Adrenal gland (tissue), 5 donors: ENCODE measurements around the gene SCAF8.

Experiments used
- POLR2A ChIP-seq, 2 donors: fragments of 450-650 bp; IDR thresholded peaks; one replicate each; pipeline ENCODE4 v1.6.1; 2017; ENCODE audit warnings: antibody characterized with exemption in 2 of 2, mild to moderate bottlenecking in 2 of 2, moderate library complexity in 1 of 2
- TF ChIP-seq, protein P1 (sequence below), 6 experiments: fragments of 450-650 bp in 4 of 6; fragments of 200-600 bp in 2 of 6; sonication (generic) in 1 of 6; IDR thresholded peaks; 1 replicate in 5 of 6; 2 replicates in 1 of 6; pipeline versions ENCODE4 v1.5.1 to v1.8.0; 2016 to 2021; ENCODE audit warnings: antibody characterized with exemption in 6 of 6, mild to moderate bottlenecking in 2 of 6, moderate library complexity in 1 of 6
- donor health status: DM: no; HTN: no; CAD: no.

DNA sequence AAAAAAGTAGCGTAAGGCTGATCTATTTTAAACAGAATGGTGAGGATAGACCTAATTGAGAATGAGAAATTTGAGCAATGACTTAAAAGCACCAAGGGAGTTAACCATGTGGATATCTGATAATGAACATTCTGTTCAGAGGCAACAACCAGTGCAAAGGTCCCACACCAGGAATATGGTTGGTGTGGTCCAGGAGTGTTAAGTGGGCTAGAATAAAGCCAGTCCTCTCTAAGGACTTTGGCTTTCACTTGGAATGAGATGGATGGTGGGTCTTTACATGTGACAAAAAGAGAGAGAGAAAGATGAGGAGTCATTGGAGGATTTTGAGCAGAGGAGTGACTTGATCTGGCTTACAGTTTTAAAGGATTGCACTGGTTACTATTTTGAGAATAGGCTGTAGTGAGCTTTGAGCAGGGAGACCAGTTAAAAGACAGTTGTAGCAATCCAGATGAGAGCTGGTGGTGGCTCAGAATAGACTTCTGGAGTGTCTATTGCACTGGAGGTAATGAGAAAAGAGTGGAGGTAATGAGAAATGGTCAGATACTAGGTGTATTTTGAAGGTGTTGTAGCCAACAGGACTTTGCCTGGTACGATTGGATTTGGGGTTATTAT is 89.8 kb downstream of the SCAF8 start:
- TF ChIP-seq, protein P1, sequence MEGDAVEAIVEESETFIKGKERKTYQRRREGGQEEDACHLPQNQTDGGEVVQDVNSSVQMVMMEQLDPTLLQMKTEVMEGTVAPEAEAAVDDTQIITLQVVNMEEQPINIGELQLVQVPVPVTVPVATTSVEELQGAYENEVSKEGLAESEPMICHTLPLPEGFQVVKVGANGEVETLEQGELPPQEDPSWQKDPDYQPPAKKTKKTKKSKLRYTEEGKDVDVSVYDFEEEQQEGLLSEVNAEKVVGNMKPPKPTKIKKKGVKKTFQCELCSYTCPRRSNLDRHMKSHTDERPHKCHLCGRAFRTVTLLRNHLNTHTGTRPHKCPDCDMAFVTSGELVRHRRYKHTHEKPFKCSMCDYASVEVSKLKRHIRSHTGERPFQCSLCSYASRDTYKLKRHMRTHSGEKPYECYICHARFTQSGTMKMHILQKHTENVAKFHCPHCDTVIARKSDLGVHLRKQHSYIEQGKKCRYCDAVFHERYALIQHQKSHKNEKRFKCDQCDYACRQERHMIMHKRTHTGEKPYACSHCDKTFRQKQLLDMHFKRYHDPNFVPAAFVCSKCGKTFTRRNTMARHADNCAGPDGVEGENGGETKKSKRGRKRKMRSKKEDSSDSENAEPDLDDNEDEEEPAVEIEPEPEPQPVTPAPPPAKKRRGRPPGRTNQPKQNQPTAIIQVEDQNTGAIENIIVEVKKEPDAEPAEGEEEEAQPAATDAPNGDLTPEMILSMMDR (IDR thresholded peaks at IDR 0.05) = no peak
- no peak for TF ChIP-seq POLR2A (IDR thresholded peaks at IDR 0.05)
